K562 (cell line): ENCODE results near the gene AMBP. TPM values are rescaled to one million over a fixed set of nuclear protein-coding genes. Genes with fewer than 3 reads are reported as not detected.

Source experiments
- BMI1 ChIP-seq: fragments of 150-350 bp; IDR thresholded peaks from 2 replicates; pipeline ENCODE4 v1.6.1; 2014; ENCODE audit warnings: low read length
- SAP30 ChIP-seq: fragments of 200-600 bp; sonication (generic); IDR thresholded peaks from 2 replicates; pipeline ENCODE4 v1.6.1; 2012; ENCODE audit warnings: borderline replicate concordance, low read depth, mild to moderate bottlenecking, moderate library complexity, low read length, control low read depth, inconsistent platforms; ENCODE audit not compliant: insufficient read depth, poor library complexity, severe bottlenecking
- SMAD2 ChIP-seq: fragments of 150-350 bp; IDR thresholded peaks from 2 replicates; pipeline ENCODE4 v1.6.1; 2014; ENCODE audit warnings: low read depth, mild to moderate bottlenecking, low read length
- STAG1 ChIP-seq: sonication (generic); formaldehyde crosslinking; IDR thresholded peaks from 2 replicates; pipeline ENCODE4 v1.5.0; 2020; ENCODE audit warnings: missing genetic modification reagents, borderline replicate concordance
- ZNF175 ChIP-seq: fragments of 200-800 bp; sonication (Bioruptor generic); IDR thresholded peaks from 2 replicates; pipeline ENCODE4 v1.6.1; 2016; ENCODE audit warnings: low read depth, mild to moderate bottlenecking, missing genetic modification characterization, missing compliant biosample characterization
- ZNF224 ChIP-seq: sonication (generic); formaldehyde crosslinking; IDR thresholded peaks from 2 replicates; pipeline ENCODE4 v1.8.0; 2022; ENCODE audit warnings: mild to moderate bottlenecking, missing genetic modification reagents
- ZNF277 ChIP-seq: fragments of 250-450 bp; sonication (Bioruptor Pico); IDR thresholded peaks from 2 replicates; pipeline ENCODE4 v1.8.0; 2022; ENCODE audit warnings: inconsistent platforms, mild to moderate bottlenecking, moderate library complexity, borderline replicate concordance
- ZNF740 ChIP-seq, 3 experiments: fragments of 200-800 bp in 1 of 3; sonication (Bioruptor generic) in 1 of 3; sonication (generic) in 1 of 3; formaldehyde crosslinking in 1 of 3; IDR thresholded peaks; 2 replicates each; pipeline versions ENCODE4 v1.6.1 to v1.8.0; 2016 to 2022; ENCODE audit warnings: mild to moderate bottlenecking in 2 of 3, missing compliant biosample characterization in 2 of 3, missing genetic modification characterization in 2 of 3, missing genetic modification reagents in 1 of 3
- polyA plus RNA-seq, 8 experiments: library from polyadenylated mRNA; depleted of rRNA in 4 of 8; stranded (reverse) in 5 of 8; unstranded in 3 of 8; fragments of >200 nt; fragmentation: Nextera tagmentation in 2 of 8; fragmentation: Illumina TruSeq in 1 of 8; extraction: Ambion mirVana in 2 of 8; extraction: Trizol in 1 of 8; gene quantifications; 2 replicates each; pipeline versions ENCODE4 v1.2.1 to v1.2.3, GENCODE V29; 2011 to 2014; ENCODE audit warnings: inconsistent platforms in 1 of 8, missing spikeins in 1 of 8
- total RNA-seq, 7 experiments: library from RNA; depleted of rRNA in 6 of 7; stranded (reverse); fragments of >200 nt in 6 of 7; fragmentation: Illumina TruSeq in 2 of 7; extraction: Trizol in 2 of 7; gene quantifications; 2 replicates each; pipeline versions ENCODE4 v1.2.1 to v1.2.3, GENCODE V29; 2011 to 2021; ENCODE audit warnings: low replicate concordance in 1 of 7
- TF ChIP-seq, protein P1 (sequence below): fragments of 450-650 bp; IDR thresholded peaks from 2 replicates; pipeline ENCODE4 v1.6.1; 2016; ENCODE audit warnings: mild to moderate bottlenecking, moderate library complexity
- TF ChIP-seq, protein P2 (sequence below): fragments of 250-450 bp; sonication (Bioruptor Pico); IDR thresholded peaks from 2 replicates; pipeline ENCODE4 v1.5.0; 2021

AMBP gene
- total and polyA plus RNA-seq, 9 of the 15 experiments (the other 6 are each of a cell fraction or from before 2014, with no cell fraction given), result 1.3 TPM; not detected in 8

GRCh38 chr9:114027159-114027862 is 50.8 kb downstream of the AMBP start (continued):
- TF ChIP-seq, protein P1, sequence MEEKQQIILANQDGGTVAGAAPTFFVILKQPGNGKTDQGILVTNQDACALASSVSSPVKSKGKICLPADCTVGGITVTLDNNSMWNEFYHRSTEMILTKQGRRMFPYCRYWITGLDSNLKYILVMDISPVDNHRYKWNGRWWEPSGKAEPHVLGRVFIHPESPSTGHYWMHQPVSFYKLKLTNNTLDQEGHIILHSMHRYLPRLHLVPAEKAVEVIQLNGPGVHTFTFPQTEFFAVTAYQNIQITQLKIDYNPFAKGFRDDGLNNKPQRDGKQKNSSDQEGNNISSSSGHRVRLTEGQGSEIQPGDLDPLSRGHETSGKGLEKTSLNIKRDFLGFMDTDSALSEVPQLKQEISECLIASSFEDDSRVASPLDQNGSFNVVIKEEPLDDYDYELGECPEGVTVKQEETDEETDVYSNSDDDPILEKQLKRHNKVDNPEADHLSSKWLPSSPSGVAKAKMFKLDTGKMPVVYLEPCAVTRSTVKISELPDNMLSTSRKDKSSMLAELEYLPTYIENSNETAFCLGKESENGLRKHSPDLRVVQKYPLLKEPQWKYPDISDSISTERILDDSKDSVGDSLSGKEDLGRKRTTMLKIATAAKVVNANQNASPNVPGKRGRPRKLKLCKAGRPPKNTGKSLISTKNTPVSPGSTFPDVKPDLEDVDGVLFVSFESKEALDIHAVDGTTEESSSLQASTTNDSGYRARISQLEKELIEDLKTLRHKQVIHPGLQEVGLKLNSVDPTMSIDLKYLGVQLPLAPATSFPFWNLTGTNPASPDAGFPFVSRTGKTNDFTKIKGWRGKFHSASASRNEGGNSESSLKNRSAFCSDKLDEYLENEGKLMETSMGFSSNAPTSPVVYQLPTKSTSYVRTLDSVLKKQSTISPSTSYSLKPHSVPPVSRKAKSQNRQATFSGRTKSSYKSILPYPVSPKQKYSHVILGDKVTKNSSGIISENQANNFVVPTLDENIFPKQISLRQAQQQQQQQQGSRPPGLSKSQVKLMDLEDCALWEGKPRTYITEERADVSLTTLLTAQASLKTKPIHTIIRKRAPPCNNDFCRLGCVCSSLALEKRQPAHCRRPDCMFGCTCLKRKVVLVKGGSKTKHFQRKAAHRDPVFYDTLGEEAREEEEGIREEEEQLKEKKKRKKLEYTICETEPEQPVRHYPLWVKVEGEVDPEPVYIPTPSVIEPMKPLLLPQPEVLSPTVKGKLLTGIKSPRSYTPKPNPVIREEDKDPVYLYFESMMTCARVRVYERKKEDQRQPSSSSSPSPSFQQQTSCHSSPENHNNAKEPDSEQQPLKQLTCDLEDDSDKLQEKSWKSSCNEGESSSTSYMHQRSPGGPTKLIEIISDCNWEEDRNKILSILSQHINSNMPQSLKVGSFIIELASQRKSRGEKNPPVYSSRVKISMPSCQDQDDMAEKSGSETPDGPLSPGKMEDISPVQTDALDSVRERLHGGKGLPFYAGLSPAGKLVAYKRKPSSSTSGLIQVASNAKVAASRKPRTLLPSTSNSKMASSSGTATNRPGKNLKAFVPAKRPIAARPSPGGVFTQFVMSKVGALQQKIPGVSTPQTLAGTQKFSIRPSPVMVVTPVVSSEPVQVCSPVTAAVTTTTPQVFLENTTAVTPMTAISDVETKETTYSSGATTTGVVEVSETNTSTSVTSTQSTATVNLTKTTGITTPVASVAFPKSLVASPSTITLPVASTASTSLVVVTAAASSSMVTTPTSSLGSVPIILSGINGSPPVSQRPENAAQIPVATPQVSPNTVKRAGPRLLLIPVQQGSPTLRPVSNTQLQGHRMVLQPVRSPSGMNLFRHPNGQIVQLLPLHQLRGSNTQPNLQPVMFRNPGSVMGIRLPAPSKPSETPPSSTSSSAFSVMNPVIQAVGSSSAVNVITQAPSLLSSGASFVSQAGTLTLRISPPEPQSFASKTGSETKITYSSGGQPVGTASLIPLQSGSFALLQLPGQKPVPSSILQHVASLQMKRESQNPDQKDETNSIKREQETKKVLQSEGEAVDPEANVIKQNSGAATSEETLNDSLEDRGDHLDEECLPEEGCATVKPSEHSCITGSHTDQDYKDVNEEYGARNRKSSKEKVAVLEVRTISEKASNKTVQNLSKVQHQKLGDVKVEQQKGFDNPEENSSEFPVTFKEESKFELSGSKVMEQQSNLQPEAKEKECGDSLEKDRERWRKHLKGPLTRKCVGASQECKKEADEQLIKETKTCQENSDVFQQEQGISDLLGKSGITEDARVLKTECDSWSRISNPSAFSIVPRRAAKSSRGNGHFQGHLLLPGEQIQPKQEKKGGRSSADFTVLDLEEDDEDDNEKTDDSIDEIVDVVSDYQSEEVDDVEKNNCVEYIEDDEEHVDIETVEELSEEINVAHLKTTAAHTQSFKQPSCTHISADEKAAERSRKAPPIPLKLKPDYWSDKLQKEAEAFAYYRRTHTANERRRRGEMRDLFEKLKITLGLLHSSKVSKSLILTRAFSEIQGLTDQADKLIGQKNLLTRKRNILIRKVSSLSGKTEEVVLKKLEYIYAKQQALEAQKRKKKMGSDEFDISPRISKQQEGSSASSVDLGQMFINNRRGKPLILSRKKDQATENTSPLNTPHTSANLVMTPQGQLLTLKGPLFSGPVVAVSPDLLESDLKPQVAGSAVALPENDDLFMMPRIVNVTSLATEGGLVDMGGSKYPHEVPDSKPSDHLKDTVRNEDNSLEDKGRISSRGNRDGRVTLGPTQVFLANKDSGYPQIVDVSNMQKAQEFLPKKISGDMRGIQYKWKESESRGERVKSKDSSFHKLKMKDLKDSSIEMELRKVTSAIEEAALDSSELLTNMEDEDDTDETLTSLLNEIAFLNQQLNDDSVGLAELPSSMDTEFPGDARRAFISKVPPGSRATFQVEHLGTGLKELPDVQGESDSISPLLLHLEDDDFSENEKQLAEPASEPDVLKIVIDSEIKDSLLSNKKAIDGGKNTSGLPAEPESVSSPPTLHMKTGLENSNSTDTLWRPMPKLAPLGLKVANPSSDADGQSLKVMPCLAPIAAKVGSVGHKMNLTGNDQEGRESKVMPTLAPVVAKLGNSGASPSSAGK, result no peak
- no peak for TF ChIP-seq SMAD2
- TF ChIP-seq ZNF175, result no peak
- TF ChIP-seq ZNF224 (CRISPR knock-in tag), result no peak
- TF ChIP-seq, protein P2, sequence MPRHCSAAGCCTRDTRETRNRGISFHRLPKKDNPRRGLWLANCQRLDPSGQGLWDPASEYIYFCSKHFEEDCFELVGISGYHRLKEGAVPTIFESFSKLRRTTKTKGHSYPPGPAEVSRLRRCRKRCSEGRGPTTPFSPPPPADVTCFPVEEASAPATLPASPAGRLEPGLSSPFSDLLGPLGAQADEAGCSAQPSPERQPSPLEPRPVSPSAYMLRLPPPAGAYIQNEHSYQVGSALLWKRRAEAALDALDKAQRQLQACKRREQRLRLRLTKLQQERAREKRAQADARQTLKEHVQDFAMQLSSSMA (CRISPR knock-in tag), result no peak
- TF ChIP-seq ZNF277, result no peak
- no peak for TF ChIP-seq BMI1
- TF ChIP-seq ZNF740 (CRISPR knock-in tag; IDR thresholded peaks at IDR 0.05), result no peak
- TF ChIP-seq ZNF740 (tag; IDR thresholded peaks at IDR 0.05), result no peak
- TF ChIP-seq STAG1 (CRISPR knock-in tag), result no peak
- TF ChIP-seq SAP30, result no peak
- TF ChIP-seq, all 486 proteins: peak for 0
